ENCODE measurements around the gene KLF1.

GRCh38 chr19:12872255-12872654 is 14.7 kb downstream of the KLF1 start:
- no peak for TF ChIP-seq EZH2 (IDR thresholded peaks at IDR 0.05; ENCODE audit: low read length, missing control alignments)
- no peak for TF ChIP-seq CTCF (conservative IDR thresholded peaks at IDR 0.05 in 1 of 2, IDR thresholded peaks at IDR 0.05 in 1 of 2; ENCODE audit: low read depth in 1 of 2, low read length in 2 of 2)
